AG08395 (cell line): ENCODE results near the gene FBXW4.
A peak's percentile ranks its signal among the peaks of the same experiment; 100 is the strongest.

ENCODE experiments used
- DNase-seq: peaks from one replicate; pipeline ENCODE4 v3.0.0; 2012; ENCODE audit warnings: mixed read lengths, low spot score

Gene FBXW4

GRCh38 chr10:101566333-101567164, 128.4 kb downstream of the FBXW4 start:
- DNase-seq, result peak; percentile 17

- DNase-seq, result no peak
Measured at GRCh38 chr10:101565936-101566332, 129.0 kb downstream of the FBXW4 start.

- no peak for DNase-seq
Measured at GRCh38 chr10:101565370-101565900, 129.5 kb downstream of the FBXW4 start.

GRCh38 chr10:101564490-101564991, 130.4 kb downstream of the FBXW4 start:
- no peak for DNase-seq

GRCh38 chr10:101563497-101564040, 131.4 kb downstream of the FBXW4 start:
- DNase-seq, result no peak

- DNase-seq, result no peak
Measured at GRCh38 chr10:101563007-101563406, 132.0 kb downstream of the FBXW4 start.

- DNase-seq, result no peak
Measured at GRCh38 chr10:101562231-101562630, 132.7 kb downstream of the FBXW4 start.

GRCh38 chr10:101561068-101561915, 133.7 kb downstream of the FBXW4 start:
- no peak for DNase-seq
